GM21619 (cell line): ENCODE data around the gene COG4.
"Not testable (repeated sequence)": the region's sequence is repeated elsewhere in the genome, so short reads cannot be mapped to it uniquely, and the experiment has no call there.

Experiments used
- ATAC-seq: cut with Tn5 transposase; IDR thresholded peaks from one replicate; pipeline ENCODE4 v1.9.1; 2021; ENCODE audit not compliant: unreplicated experiment

Gene COG4

DNA sequence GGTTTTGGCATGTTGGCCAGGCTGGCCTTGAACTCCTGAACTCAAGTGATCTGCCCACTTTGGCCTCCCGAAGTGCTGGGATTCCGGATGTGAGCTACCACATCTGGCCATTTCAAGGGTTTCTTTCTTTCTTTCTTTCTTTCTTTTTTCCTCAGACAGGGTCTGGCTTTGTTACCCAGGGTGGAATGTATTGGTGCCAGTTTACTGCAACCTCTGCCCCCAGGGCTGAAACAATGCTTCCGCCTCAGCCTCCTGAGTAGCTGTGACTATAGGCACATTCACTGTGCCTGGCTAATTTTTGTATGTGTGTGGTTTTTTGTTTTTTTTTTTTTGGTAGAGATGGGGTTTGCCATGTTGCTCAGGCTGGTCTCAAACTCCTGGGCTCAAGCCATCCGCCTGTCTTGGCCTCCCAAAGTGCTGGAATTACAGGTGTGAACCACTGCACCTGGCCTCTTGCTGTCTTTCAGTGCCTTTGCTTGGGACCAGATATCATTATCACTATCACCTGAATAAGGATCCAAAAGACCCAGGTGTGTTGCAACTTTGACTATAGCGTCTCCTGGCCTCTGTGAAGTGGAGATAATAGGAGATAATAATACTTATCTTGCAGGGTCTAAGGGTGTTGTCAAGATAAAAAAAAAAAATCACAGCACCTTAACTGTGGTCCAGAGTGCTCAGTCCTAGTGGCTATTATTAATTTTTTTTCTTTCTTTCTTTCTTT lies 65.7 kb downstream of the COG4 start:
- no peak for ATAC-seq

- no peak for ATAC-seq
Measured at GRCh38 chr16:70455910-70456309, 67.4 kb downstream of the COG4 start.

- peak; percentile 84 for ATAC-seq
Measured at GRCh38 chr16:70454222-70455034, 68.9 kb downstream of the COG4 start, which contains the start of gene FCSK. Gene FCSK (plus strand): TSS chr16:70454595. CDS start chr16:70463191, 8,596 bp downstream.

- no peak for ATAC-seq
Measured at GRCh38 chr16:70453892-70454221, 69.5 kb downstream of the COG4 start.

- no peak for ATAC-seq
Measured at GRCh38 chr16:70453117-70453891, 70.0 kb downstream of the COG4 start.

- not testable (repeated sequence) for ATAC-seq
Measured at GRCh38 chr16:70451004-70451340, 72.4 kb downstream of the COG4 start.

DNA sequence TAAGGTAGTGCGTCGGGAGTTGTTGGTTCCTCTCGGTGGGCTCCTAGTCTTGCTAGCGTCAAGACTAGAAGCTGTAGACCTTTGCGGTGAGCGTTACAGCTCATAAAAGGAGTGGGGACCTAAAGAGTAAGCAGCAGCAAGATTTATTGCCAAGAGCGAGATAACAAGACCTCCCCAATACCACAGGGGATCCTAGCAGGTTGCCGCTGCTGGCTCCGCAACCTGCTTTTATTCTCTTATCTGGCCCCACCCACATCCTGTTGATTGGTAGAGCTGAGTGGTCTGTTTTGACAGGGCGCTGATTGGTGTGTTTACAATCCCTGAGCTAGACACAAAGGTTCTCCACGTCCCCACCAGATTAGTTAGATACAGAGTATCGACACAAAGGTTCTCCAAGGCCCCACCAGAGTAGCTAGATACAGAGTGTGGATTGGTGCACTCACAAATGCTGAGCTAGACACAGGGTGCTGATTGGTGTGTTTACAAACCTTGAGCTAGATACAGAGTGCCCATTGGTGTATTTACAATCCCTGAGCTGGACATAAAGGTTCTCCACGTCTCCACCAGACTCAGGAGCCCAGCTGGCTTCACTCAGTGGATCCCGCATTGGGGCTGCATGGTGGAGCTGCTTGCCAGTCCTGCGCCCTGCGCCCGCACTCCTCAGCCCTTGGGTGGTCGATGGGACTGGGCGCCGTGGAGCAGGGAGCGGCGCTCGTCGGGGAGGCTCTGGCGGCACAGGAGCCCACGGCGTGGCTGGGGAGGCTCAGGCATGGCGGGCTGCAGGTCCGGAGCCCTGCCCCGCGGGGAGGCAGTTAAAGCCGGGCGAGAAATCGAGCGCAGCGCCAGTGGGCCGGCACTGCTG lies 73.0 kb downstream of the COG4 start:
- not testable (repeated sequence) for ATAC-seq

GRCh38 chr16:70448075-70448474 lies 75.3 kb downstream of the COG4 start:
- no peak for ATAC-seq

- no peak for ATAC-seq
Measured at GRCh38 chr16:70444249-70445063, 78.9 kb downstream of the COG4 start.

GRCh38 chr16:70442344-70442743 lies 81.0 kb downstream of the COG4 start:
- no peak for ATAC-seq

GRCh38 chr16:70441406-70441990 lies 81.9 kb downstream of the COG4 start:
- no peak for ATAC-seq

GRCh38 chr16:70440009-70440692 lies 83.2 kb downstream of the COG4 start:
- no peak for ATAC-seq

- ATAC-seq = peak; percentile 80
Measured at GRCh38 chr16:70438969-70439862, 84.1 kb downstream of the COG4 start, which contains the start of gene ST3GAL2. Gene ST3GAL2 (minus strand): TSS chr16:70439100. CDS start chr16:70398530, 40,570 bp downstream.

- ATAC-seq = no peak
Measured at GRCh38 chr16:70438585-70438968, 84.8 kb downstream of the COG4 start.

GRCh38 chr16:70437582-70438557 lies 85.5 kb downstream of the COG4 start:
- ATAC-seq = no peak

- no peak for ATAC-seq
Measured at GRCh38 chr16:70437017-70437581, 86.3 kb downstream of the COG4 start.
